Erythroblast (primary cell): ENCODE results near the gene HECW1.

Experiments used
- DNase-seq, 2 experiments: peaks; one replicate each; lab custom pipeline; 2025; lab: John Stamatoyannopoulos, UW
- GATA1 ChIP-seq: IDR thresholded peaks from 2 replicates; pipeline ENCODE4 v1.6.1; 2011; ENCODE audit warnings: low read depth, mild to moderate bottlenecking, control low read depth, low read length, moderate library complexity
- POLR2A ChIP-seq: IDR thresholded peaks from 2 replicates; pipeline ENCODE4 v1.6.1; 2011; ENCODE audit warnings: mild to moderate bottlenecking, low read length

Gene HECW1

DNA sequence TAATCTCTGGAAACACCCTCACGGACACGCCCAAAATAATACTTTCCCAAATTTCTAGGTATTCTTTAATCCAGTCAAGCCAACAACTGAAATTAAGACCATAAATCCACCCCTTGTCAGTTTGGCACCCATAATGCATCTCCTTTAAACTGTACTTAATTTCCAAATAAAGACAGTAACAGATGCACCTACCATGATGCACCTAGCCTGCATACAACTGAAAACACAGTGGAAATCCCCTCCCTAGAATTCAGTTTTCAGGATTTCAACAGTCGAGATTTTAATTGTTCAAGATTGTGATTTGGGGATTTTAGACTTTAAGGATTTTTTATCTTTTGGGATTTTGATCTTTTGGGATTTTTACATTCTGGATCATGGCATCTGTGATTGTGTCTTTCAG, 487.6 kb downstream of the HECW1 start:
- no peak for TF ChIP-seq GATA1
- no peak for TF ChIP-seq POLR2A
- DNase-seq: no peak

DNA sequence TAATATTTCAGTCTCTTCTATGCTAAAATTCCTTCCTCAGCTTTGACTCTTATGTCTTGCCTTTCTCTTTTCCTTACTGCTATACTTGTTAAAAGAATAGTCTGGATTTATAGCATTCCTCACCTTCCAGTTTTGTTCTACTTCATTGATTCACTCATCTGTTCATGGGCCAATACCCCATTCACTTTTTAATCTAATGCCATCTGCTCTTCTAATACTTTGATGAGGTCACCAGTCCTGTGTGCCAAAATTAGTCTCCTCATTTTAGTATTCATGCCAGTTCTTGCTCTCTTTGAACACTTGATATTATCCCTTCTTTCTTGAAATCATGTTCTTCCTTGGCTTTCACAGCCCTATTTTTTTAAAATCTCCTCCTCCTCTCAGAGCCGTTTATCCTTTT, 489.8 kb downstream of the HECW1 start:
- TF ChIP-seq POLR2A (no peak), GATA1 (no peak)
- no peak for DNase-seq

DNA sequence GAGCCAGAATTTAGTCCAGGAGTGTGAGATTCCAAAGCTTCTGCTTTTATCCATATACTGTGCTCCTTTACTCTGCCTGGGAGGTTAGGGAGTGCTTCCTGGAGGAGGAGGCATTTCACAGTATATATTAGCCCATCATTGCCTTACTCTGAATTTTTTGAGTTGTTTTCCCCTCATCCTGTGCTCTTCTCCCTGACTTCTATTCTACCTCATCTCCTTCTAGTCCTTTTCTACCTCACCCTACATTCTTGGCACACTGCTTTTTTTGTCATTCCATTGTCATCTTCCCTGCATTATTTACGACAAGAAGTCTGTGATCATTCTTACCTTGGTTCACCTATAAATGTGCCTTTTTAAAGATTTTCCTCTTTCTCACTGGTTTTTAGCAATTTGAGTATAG, 491.8 kb downstream of the HECW1 start:
- no peak for DNase-seq
- no peak for TF ChIP-seq GATA1
- no peak for TF ChIP-seq POLR2A

DNA sequence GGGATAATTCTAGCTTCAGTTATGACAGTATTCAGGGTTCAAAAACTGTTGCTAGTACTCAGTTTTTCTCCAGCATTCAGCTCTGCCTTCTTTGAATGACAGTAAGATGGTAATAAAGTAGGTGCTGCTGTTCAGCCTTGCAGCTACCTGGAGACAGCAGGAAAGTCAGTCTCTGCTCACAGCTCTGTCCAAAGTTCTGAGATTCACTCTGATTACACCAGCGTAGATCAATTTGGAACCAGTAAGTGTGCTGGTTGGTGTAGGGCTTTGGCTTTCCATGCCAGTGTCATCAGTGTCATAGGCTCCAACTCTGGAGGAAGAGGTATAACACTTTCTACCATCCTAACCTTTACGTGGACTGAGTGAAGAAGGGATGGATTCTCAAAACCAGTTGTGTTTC, 496.6 kb downstream of the HECW1 start:
- DNase-seq: no peak
- TF ChIP-seq POLR2A (no peak), GATA1 (no peak)

DNA sequence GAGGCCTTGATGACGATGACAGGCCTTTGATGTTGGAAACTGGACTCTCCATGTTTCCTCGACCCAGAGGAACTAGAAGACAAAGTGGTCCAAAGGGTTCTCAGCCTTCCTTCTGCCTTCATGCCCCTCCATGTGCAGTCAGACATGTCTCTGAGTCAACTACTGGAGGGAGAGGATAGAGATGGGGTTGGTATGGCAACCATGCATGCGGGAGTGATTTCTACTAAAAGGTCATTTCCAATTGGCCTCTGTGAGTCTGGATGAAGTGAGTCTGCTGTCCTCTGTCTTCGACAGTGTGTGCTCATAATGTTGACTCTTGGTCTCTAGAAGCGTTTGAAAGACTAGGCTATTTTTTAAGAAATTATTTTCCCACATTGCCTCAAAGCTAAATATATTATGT, 499.7 kb downstream of the HECW1 start:
- no peak for DNase-seq

DNA sequence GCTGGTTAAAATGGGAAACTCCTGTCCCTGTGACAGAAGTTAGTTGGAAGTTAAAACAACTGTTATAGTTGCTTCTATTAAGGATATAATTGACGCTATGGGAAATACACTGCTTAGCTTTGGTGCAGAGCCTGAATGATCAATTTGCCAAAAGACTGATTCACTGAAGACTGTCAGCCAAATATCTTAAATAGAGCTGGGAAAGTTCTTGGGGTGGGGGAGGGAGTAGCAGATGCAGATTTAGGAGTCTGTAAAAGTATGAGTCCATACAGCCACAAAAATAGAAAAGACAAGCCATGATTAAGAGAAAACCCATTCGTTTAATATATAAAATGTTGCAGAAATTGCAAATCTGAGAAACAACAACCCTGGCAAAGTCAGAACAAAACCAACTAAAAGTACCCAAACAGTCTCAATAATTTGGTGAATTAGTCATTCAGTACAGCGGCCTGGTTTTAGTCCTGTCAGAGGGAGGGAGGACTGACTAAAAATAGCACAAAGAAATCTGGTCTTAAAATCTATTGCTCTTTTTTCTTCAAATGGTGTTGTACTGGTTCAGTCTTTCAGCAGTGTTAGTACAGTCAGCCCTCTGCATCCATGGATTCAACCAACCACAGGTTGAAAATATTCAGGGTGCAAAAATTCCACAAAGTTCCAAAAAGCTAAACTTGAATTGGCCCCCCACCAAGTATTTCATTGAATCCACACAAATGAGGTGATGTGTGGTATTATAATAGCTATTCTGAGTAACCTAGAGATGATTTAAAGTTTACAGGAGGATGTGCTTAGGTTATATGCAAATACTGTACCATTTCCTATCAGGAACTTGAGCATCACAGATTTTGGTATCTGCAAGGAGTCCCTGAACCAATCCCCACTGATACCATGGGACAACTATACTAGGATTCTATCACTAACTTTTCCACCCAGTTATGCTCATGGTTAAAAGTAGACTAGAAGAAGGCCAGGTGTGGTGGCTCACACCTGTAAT, 500.4 kb downstream of the HECW1 start:
- no peak for DNase-seq
- TF ChIP-seq GATA1 (no peak), POLR2A (no peak)

More for the DNA sequence above, 499.7 kb downstream of the HECW1 start:
- TF ChIP-seq GATA1 (no peak), POLR2A (no peak)
